Calu3 (cell line): Measurements from ENCODE around the gene PEF1. TPM values are rescaled to one million over a fixed set of nuclear protein-coding genes. Genes with fewer than 3 reads are reported as not detected.

ENCODE experiments used
- BruUV-seq: library from RNA; stranded (reverse); fragments of 400-500 nt; replicated peaks from 2 replicates; lab custom pipeline; 2021; lab: Mats Ljungman, UMichigan
- CTCF ChIA-PET: fragments of 300-600 bp; sonication (Branson Sonifier 250); formaldehyde crosslinking; loops from one replicate; lab custom pipeline; 2022; ENCODE audit warnings: antibody characterized with exemption; lab: Charles Lee
- DNase-seq: peaks from one replicate; pipeline ENCODE4 v3.0.0; 2022
- H3K27ac Mint-ChIP-seq: one replicate; pipeline ENCODE4 v1.8.0; 2022; ENCODE audit warnings: mixed read lengths; ENCODE audit not compliant: unreplicated experiment
- H3K27me3 Mint-ChIP-seq: one replicate; pipeline ENCODE4 v1.8.0; 2022; ENCODE audit warnings: mixed read lengths; ENCODE audit not compliant: unreplicated experiment
- H3K36me3 Mint-ChIP-seq: one replicate; pipeline ENCODE4 v1.8.0; 2022; ENCODE audit warnings: mild to moderate bottlenecking, moderate library complexity, mixed read lengths; ENCODE audit not compliant: insufficient read depth, unreplicated experiment
- H3K4me1 Mint-ChIP-seq: one replicate; pipeline ENCODE4 v1.8.0; 2022; ENCODE audit warnings: mild to moderate bottlenecking, low read depth, mixed read lengths; ENCODE audit not compliant: unreplicated experiment
- H3K4me3 Mint-ChIP-seq: one replicate; pipeline ENCODE4 v1.8.0; 2022; ENCODE audit warnings: mild to moderate bottlenecking, low read depth, moderate library complexity, mixed read lengths; ENCODE audit not compliant: unreplicated experiment
- H3K9me3 Mint-ChIP-seq: one replicate; pipeline ENCODE4 v1.8.0; 2022; ENCODE audit warnings: low read depth, mixed read lengths; ENCODE audit not compliant: unreplicated experiment
- CTCF ChIP-seq: fragments of 200-600 bp; IDR thresholded peaks from one replicate; pipeline ENCODE4 v1.8.0; 2022; ENCODE audit warnings: antibody characterized with exemption; ENCODE audit not compliant: unreplicated experiment
- intact Hi-C: fragments of 100-400 bp; cut with micrococcal nuclease; formaldehyde crosslinking; loops from one replicate; pipeline ENCODE4 v1.10.0; 2022; ENCODE audit not compliant: unreplicated experiment
- total RNA-seq: library from RNA; stranded (reverse); gene quantifications from 2 replicates; pipeline ENCODE4 v1.2.3, GENCODE V29; 2022

PEF1 gene
- total RNA-seq, 1 experiment from 2014 or later: 61.5 TPM

- CTCF ChIA-PET: no interaction called here
- no TSS peak for BruUV-seq
- Mint-ChIP-seq H3K27ac (no peak overlapping the region), H3K4me1 (peaks cover 4% of the 10 kb centered on the region), H3K27me3 (peaks cover 24% of the 10 kb centered on the region), H3K36me3 (peaks cover 13% of the 10 kb centered on the region), H3K4me3 (no peak overlapping the region), H3K9me3 (no peaks in the 10 kb centered on the region)
- no peak for DNase-seq
- intact Hi-C loops: no loop called here
- TF ChIP-seq CTCF: no peak
These were observed 22.6 kb downstream of the PEF1 start for GRCh38 chr1:31621847-31622730.

- no peak for DNase-seq
- no peak for TF ChIP-seq CTCF
- Mint-ChIP-seq H3K27me3 (peaks cover 30% of the 10 kb centered on the region), H3K9me3 (no peaks in the 10 kb centered on the region), H3K27ac (no peak overlapping the region), H3K36me3 (peaks cover 14% of the 10 kb centered on the region), H3K4me1 (peaks cover 7% of the 10 kb centered on the region), H3K4me3 (no peak overlapping the region)
- BruUV-seq: no TSS peak
- CTCF ChIA-PET: no interaction called here
- intact Hi-C loops: no loop called here
These were observed 23.2 kb downstream of the PEF1 start for GRCh38 chr1:31621498-31621820.

GRCh38 chr1:31620631-31621497 lies 23.8 kb downstream of the PEF1 start:
- DNase-seq: no peak
- BruUV-seq: no TSS peak
- CTCF ChIA-PET: no interaction called here
- TF ChIP-seq CTCF: no peak
- intact Hi-C loops: no loop called here
- peaks cover 7% of the 10 kb centered on the region for H3K4me1 Mint-ChIP-seq
- H3K27me3 Mint-ChIP-seq: peaks cover 36% of the 10 kb centered on the region
- H3K36me3 Mint-ChIP-seq: peaks cover 14% of the 10 kb centered on the region
- H3K4me3 Mint-ChIP-seq: no peak overlapping the region
- H3K27ac Mint-ChIP-seq: no peak overlapping the region
- no peaks in the 10 kb centered on the region for H3K9me3 Mint-ChIP-seq

- DNase-seq: no peak
- intact Hi-C loops: no loop called here
- Mint-ChIP-seq H3K9me3 (no peaks in the 10 kb centered on the region), H3K4me1 (peaks cover 7% of the 10 kb centered on the region), H3K27ac (no peak overlapping the region), H3K27me3 (peaks cover 44% of the 10 kb centered on the region), H3K36me3 (peaks cover 14% of the 10 kb centered on the region), H3K4me3 (no peak overlapping the region)
- no peak for TF ChIP-seq CTCF
- BruUV-seq: no TSS peak
- CTCF ChIA-PET: interaction anchor here (0.6 to 1.4 kb wide), 7 partner anchors 13 to 1825 kb away, joined by 3 to 5 read pairs (median 3); partner anchors contain the start of gene PEF1
These were observed 25.5 kb downstream of the PEF1 start for GRCh38 chr1:31618916-31619846.
